HG03565 (cell line): ENCODE measurements around the gene TECPR2.
"Not testable (repeated sequence)": the region's sequence is repeated elsewhere in the genome, so short reads cannot be mapped to it uniquely, and the experiment has no call there.

Experiments used
- ATAC-seq: cut with Tn5 transposase; IDR thresholded peaks from one replicate; pipeline ENCODE4 v1.9.1; 2021; ENCODE audit warnings: mild to moderate bottlenecking, moderate library complexity; ENCODE audit not compliant: unreplicated experiment

TECPR2 gene

GRCh38 chr14:102362545-102363181 is at the start of gene TECPR2, which contains the start of gene CINP:
Gene TECPR2 (plus strand): TSS chr14:102362941. CDS start chr14:102376722, 13,781 bp downstream.
Gene CINP (minus strand): TSS chr14:102362890. CDS start chr14:102362851, 39 bp downstream.
- peak; percentile 80 for ATAC-seq

GRCh38 chr14:102314242-102315011 is 48.3 kb upstream of the TECPR2 start:
- peak; percentile 34 for ATAC-seq

GRCh38 chr14:102315121-102315520 is 47.6 kb upstream of the TECPR2 start:
- no peak for ATAC-seq

GRCh38 chr14:102316338-102316742 is 46.4 kb upstream of the TECPR2 start:
- ATAC-seq: no peak

GRCh38 chr14:102316743-102317563 is 45.8 kb upstream of the TECPR2 start:
- peak; percentile 47 for ATAC-seq

- ATAC-seq: no peak
These were observed 45.0 kb upstream of the TECPR2 start for GRCh38 chr14:102317564-102318248.

GRCh38 chr14:102318781-102319276 is 43.9 kb upstream of the TECPR2 start:
- ATAC-seq: no peak

- ATAC-seq: peak; percentile 54
These were observed 43.2 kb upstream of the TECPR2 start, which contains the start of gene ZNF839 for GRCh38 chr14:102319351-102320032. Gene ZNF839 (plus strand): TSS chr14:102319746. CDS start chr14:102319766, 20 bp downstream.

GRCh38 chr14:102320033-102320660 is 42.6 kb upstream of the TECPR2 start:
- peak; percentile 8 for ATAC-seq

- no peak for ATAC-seq
These were observed 41.9 kb upstream of the TECPR2 start for GRCh38 chr14:102320671-102321455.

GRCh38 chr14:102321456-102322422 is 41.0 kb upstream of the TECPR2 start:
- ATAC-seq: no peak

- ATAC-seq: no peak
These were observed 39.6 kb upstream of the TECPR2 start for GRCh38 chr14:102323102-102323501.

- ATAC-seq: no peak
These were observed 36.9 kb upstream of the TECPR2 start for GRCh38 chr14:102325791-102326345.

- ATAC-seq: no peak
These were observed 36.2 kb upstream of the TECPR2 start for GRCh38 chr14:102326583-102326982.

- not testable (repeated sequence) for ATAC-seq
These were observed 33.4 kb upstream of the TECPR2 start for GRCh38 chr14:102329381-102329780.

- no peak for ATAC-seq
These were observed 31.9 kb upstream of the TECPR2 start for GRCh38 chr14:102330806-102331205.

- ATAC-seq: no peak
These were observed 29.4 kb upstream of the TECPR2 start for GRCh38 chr14:102333390-102333789.
